NB4 (cell line): ENCODE results near the gene BEX3.

Experiments used
- POLR2A ChIP-seq: IDR thresholded peaks from 2 replicates; pipeline ENCODE4 v1.6.1; 2011; ENCODE audit warnings: mild to moderate bottlenecking; ENCODE audit not compliant: insufficient read length; ENCODE audit errors: extremely low read depth
- TF ChIP-seq, protein P1 (sequence below): IDR thresholded peaks from one replicate; pipeline ENCODE4 v1.5.1; 2012; ENCODE audit warnings: low read depth, low read length

DNA sequence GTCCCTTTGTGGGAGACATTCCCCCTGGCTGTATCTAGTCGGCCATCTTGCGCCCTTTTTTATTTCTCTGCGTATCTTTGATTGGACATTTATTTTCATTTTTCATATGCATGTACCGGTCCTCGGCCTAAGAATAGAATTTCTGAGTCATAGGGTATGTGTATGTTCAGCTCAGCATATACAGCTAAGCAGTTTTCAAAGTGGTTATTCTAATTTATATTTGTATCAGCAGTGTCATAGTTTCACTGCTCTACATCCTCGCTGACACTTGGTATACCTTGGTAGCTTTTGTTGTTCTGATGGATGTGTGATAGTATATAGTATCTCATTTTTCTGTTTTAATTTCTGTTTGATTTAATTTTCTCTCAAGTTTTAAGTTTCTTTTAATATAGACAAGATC lies 38.7 kb downstream of the BEX3 start:
- no peak for TF ChIP-seq POLR2A
- TF ChIP-seq, protein P1, sequence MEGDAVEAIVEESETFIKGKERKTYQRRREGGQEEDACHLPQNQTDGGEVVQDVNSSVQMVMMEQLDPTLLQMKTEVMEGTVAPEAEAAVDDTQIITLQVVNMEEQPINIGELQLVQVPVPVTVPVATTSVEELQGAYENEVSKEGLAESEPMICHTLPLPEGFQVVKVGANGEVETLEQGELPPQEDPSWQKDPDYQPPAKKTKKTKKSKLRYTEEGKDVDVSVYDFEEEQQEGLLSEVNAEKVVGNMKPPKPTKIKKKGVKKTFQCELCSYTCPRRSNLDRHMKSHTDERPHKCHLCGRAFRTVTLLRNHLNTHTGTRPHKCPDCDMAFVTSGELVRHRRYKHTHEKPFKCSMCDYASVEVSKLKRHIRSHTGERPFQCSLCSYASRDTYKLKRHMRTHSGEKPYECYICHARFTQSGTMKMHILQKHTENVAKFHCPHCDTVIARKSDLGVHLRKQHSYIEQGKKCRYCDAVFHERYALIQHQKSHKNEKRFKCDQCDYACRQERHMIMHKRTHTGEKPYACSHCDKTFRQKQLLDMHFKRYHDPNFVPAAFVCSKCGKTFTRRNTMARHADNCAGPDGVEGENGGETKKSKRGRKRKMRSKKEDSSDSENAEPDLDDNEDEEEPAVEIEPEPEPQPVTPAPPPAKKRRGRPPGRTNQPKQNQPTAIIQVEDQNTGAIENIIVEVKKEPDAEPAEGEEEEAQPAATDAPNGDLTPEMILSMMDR, result no peak
